K562 (cell line): ENCODE data around the gene EFCAB8. TPM values are rescaled to one million over a fixed set of nuclear protein-coding genes. Genes with fewer than 3 reads are reported as not detected.

Experiments used
- C11orf30 ChIP-seq: fragments of 450-650 bp; IDR thresholded peaks from 2 replicates; pipeline ENCODE4 v1.6.1; 2016; ENCODE audit warnings: low read depth, mild to moderate bottlenecking
- GMEB1 ChIP-seq: fragments of 250-450 bp; sonication (Bioruptor Pico); IDR thresholded peaks from 2 replicates; pipeline ENCODE4 v1.4.0; 2020; ENCODE audit warnings: mild to moderate bottlenecking
- KDM4B ChIP-seq, 2 experiments: fragments of 450-650 bp in 1 of 2; sonication (generic) in 1 of 2; IDR thresholded peaks; 2 replicates each; pipeline ENCODE4 v1.6.1; 2016 to 2017; ENCODE audit warnings: borderline replicate concordance in 2 of 2, antibody characterized with exemption in 1 of 2, low read depth in 1 of 2, mild to moderate bottlenecking in 1 of 2
- NFRKB ChIP-seq: fragments of 450-650 bp; IDR thresholded peaks from 2 replicates; pipeline ENCODE4 v1.6.1; 2016; ENCODE audit warnings: low read depth
- XRCC4 ChIP-seq: IDR thresholded peaks from one replicate; pipeline ENCODE4 v1.6.1; 2011; ENCODE audit not compliant: insufficient read depth, insufficient read length; ENCODE audit errors: extremely low read depth
- ZNF184 ChIP-seq: sonication (generic); formaldehyde crosslinking; IDR thresholded peaks from 2 replicates; pipeline ENCODE4 v1.5.0; 2020; ENCODE audit warnings: missing genetic modification reagents
- ZNF318 ChIP-seq, 2 experiments: fragments of 450-650 bp; IDR thresholded peaks; 2 replicates each; pipeline ENCODE4 v1.6.1; 2016; ENCODE audit warnings: mild to moderate bottlenecking in 2 of 2, borderline replicate concordance in 1 of 2, low read depth in 1 of 2, moderate library complexity in 1 of 2
- polyA plus RNA-seq, 8 experiments: library from polyadenylated mRNA; depleted of rRNA in 4 of 8; stranded (reverse) in 5 of 8; unstranded in 3 of 8; fragments of >200 nt; fragmentation: Nextera tagmentation in 2 of 8; fragmentation: Illumina TruSeq in 1 of 8; extraction: Ambion mirVana in 2 of 8; extraction: Trizol in 1 of 8; gene quantifications; 2 replicates each; pipeline versions ENCODE4 v1.2.1 to v1.2.3, GENCODE V29; 2011 to 2014; ENCODE audit warnings: inconsistent platforms in 1 of 8, missing spikeins in 1 of 8
- total RNA-seq, 7 experiments: library from RNA; depleted of rRNA in 6 of 7; stranded (reverse); fragments of >200 nt in 6 of 7; fragmentation: Illumina TruSeq in 2 of 7; extraction: Trizol in 2 of 7; gene quantifications; 2 replicates each; pipeline versions ENCODE4 v1.2.1 to v1.2.3, GENCODE V29; 2011 to 2021; ENCODE audit warnings: low replicate concordance in 1 of 7

The EFCAB8 gene
- total and polyA plus RNA-seq, 9 of the 15 experiments (the other 6 are each of a cell fraction or from before 2014, with no cell fraction given), result 0.03 to 0.18 (median 0.11) TPM; not detected in 6

GRCh38 chr20:32960222-32960518 is 101.4 kb downstream of the EFCAB8 start (continued):
- TF ChIP-seq KDM4B (IDR thresholded peaks at IDR 0.05; ENCODE audit: borderline replicate concordance in 2 of 2, low read depth in 1 of 2) (no peak), C11orf30 (no peak), GMEB1 (CRISPR knock-in tag) (no peak), NFRKB (no peak), XRCC4 (no peak), ZNF184 (CRISPR knock-in tag) (no peak), ZNF318 (IDR thresholded peaks at IDR 0.05; ENCODE audit: borderline replicate concordance in 1 of 2, low read depth in 1 of 2) (no peak)
- TF ChIP-seq, all 486 proteins: peak for 0
